Measurements from ENCODE around the gene CFAP119. TPM values are rescaled to one million over a fixed set of nuclear protein-coding genes. Genes with fewer than 3 reads are reported as not detected.

CFAP119 gene
- total and polyA plus RNA-seq, 9 of the 15 experiments (the other 6 are each of a cell fraction or from before 2014, with no cell fraction given): 5.5 to 33.7 (median 9.6) TPM

- TF ChIP-seq TFAP4 (CRISPR knock-in tag; IDR thresholded peaks at IDR 0.05; ENCODE audit: borderline replicate concordance) (0 out of 2 replicates have a peak, but pooled peaks have one; percentile 15), TAF1 (IDR thresholded peaks at IDR 0.05; ENCODE audit: control insufficient read depth, extremely low read depth, insufficient read depth, low read length, severe bottlenecking) (no peak), SPI1 (IDR thresholded peaks at IDR 0.05; ENCODE audit: borderline replicate concordance, low read depth, low read length) (no peak), ZNF444 (CRISPR knock-in tag; IDR thresholded peaks at IDR 0.05) (no peak), GTF2B (IDR thresholded peaks at IDR 0.05; ENCODE audit: extremely low read depth, insufficient read length) (no peak), ZFP36 (IDR thresholded peaks at IDR 0.05; ENCODE audit: low read depth, low read length, partially characterized antibody) (no peak), UBTF (IDR thresholded peaks at IDR 0.05; ENCODE audit: borderline replicate concordance in 1 of 2, low read depth in 2 of 2, low read length in 2 of 2) (0 out of 4 replicates have a peak, but pooled peaks of 1 of the 2 experiments have one; percentile 21), L3MBTL2 (IDR thresholded peaks at IDR 0.05) (peak; percentile 24; the same call in 1 of the 2 replicates), MYNN (IDR thresholded peaks at IDR 0.05) (no peak), MYNN (CRISPR knock-in tag; IDR thresholded peaks at IDR 0.05) (no peak), NCOA2 (IDR thresholded peaks at IDR 0.05; ENCODE audit: partially characterized antibody in 2 of 2) (no peak), HMGN3 (IDR thresholded peaks at IDR 0.05; ENCODE audit: borderline replicate concordance, extremely low read depth, insufficient read length, low read depth, low read length) (peak; percentile 33), ZNF695 (CRISPR knock-in tag; IDR thresholded peaks at IDR 0.05) (no peak), KLF1 (tag; IDR thresholded peaks at IDR 0.05) (no peak), ZNF140 (CRISPR knock-in tag; IDR thresholded peaks at IDR 0.05) (no peak), AFF1 (IDR thresholded peaks at IDR 0.05; ENCODE audit: low read depth in 1 of 2, partially characterized antibody in 2 of 2) (no peak), PHF8 (IDR thresholded peaks at IDR 0.05; ENCODE audit: borderline replicate concordance, low read length) (no peak)
Measured at GRCh38 chr16:30786115-30786935, 24.5 kb upstream of the CFAP119 start (continued).

All from K562 (cell line).